SH-SY5Y (cell line): ENCODE results near the gene PDE11A.

Experiments
- GATA2 ChIP-seq: IDR thresholded peaks from 2 replicates; pipeline ENCODE4 v1.6.1; 2011; ENCODE audit warnings: mild to moderate bottlenecking, low read depth, low read length
- GATA3 ChIP-seq: IDR thresholded peaks from 2 replicates; pipeline ENCODE4 v1.6.1; 2011; ENCODE audit warnings: low read depth, mild to moderate bottlenecking, low read length, moderate library complexity

Gene PDE11A

DNA sequence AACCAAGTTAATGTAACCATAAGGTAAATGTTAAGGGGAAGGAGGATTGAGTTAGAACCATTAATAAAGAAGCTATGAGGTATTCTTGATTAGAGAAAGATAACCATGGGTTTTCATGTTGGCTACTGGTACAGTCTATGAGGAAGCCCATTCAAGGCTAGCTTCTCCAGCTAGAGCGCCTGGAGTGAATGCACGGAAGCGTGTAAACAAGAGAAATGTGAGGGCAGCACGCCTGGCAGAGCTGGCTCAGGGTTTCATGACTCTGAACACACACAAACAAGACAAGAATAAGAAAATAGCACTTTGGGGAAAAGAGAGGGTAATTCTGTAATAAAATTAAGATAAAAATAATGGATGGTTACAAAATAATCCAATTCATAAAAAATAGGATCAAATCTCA lies 255.3 kb downstream of the PDE11A start:
- TF ChIP-seq GATA2 (no peak), GATA3 (no peak)

DNA sequence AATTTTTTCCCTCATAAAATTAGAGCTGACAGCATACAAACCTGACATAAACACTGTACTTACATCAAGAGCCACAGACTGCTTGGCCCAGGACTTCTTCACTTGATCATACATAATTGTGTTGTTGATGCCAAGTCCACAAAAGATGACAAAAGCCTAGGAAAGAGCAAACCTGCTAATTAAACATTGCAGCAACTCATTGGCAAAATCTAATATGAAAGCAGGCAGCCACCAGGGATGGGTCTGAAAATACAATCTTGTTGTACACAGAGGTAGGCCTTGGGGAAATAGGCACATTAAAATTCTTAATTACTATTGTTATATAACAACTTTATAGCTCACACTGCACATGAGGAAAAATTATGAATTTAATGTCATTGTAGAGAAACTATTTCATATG lies 255.8 kb downstream of the PDE11A start:
- TF ChIP-seq GATA3 (no peak), GATA2 (no peak)

DNA sequence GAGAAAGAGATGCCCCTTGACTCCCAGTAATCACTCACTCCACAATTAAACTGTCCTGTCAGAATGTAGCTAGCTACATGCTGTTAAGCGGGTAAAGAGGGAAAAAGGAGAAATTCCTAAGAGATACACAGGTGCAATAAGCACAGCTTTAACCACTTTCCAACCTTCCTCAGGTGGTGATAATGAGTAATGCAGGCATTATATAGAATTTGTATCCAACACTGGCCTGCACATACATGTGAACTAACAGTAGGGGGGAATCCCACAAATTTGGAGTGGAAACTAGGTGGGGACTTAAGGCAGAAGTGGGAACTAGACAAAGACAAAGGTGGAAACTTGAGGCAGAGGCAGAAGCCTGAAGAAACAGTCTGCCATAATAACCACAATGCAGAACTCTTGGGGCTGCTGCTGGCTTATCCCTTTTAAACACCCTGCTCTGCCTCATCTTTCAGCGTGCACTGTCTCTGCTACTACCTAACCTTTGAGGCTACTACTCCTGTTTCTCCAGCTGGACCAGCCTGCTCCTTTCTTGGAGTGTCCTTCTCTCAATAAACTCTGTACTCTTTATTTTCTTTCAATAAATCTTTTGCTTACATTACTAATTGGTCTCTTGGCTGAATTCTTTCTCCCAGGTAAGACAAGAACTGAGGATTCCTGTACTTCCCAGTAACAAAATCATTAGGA lies 259.7 kb downstream of the PDE11A start:
- TF ChIP-seq GATA2, result no peak
- no peak for TF ChIP-seq GATA3

DNA sequence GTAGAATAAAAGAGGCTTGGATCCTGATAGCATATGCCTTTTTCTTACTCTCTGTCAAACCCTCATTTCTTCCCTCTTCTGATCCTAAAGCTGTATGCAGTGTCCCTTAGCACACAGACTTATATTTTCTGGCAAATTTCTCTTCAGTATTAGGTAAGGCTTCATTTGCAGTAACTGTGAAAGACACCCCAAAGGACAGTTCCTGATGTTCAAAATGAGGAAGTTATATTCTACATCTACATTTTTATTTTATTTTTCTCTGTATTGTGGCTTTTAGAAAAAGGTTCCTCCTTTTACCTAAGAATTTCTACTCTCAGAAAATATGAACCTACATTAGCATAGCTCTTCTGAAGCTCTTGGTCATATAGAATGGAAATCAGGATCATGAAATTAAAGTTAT lies 261.7 kb downstream of the PDE11A start:
- TF ChIP-seq GATA3, result no peak

DNA sequence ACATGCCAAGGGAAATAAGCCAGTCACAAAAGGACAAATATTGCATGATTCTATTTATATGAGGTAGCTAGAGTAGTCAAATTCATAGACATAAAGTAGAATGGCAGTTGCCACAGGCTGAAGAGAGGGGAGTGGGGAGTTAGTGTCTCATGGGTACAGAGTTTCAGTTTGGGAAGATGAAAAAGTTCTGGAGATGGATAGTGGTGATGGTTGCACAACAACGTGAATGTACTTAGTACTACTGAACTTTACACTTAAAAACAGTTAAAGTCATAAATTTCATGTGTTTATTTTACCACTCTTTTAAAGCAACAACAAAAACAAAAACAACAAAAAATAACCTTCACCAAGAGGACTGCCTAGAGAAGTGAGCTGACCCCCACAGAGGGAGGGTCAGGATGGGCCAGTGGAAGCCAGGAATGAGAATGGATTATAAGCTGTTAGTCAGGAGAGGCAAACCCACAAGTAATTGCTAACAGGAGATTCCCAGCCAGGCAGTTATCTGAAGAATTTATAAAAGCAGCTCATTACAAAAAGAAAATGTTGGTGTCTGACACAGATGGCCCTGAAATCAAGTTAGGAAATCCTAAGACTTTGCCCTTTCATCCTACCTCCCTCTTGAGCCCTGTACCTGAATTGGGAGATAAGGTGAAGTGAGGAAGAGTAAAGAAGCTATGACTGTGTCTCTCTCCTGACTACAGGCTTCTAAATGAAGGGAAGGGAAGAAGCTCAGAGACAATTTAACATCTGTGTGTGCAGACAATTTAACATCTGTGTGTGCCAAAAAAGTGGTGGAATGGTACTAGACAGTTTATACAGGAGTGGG lies 263.4 kb downstream of the PDE11A start:
- TF ChIP-seq GATA2, result no peak

DNA sequence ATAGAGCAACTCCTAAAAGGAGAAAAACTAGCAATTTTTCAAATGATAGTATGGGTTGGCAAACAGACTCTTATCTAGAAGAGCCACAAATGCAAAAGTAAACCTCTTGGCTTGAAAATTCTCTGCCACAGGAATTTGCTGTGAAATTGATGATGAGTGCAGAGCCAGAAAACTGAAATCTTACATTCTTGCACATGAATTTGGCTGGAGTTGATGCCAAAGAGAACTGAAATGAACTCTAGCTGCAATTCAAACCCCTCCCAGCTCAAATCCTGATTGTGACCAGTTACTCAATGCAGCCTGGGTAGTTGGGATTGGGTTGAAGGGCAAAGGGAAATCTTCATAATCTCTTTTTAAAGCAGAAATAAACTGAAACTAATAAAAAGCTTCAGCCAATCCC lies 266.6 kb downstream of the PDE11A start:
- no peak for TF ChIP-seq GATA2

DNA sequence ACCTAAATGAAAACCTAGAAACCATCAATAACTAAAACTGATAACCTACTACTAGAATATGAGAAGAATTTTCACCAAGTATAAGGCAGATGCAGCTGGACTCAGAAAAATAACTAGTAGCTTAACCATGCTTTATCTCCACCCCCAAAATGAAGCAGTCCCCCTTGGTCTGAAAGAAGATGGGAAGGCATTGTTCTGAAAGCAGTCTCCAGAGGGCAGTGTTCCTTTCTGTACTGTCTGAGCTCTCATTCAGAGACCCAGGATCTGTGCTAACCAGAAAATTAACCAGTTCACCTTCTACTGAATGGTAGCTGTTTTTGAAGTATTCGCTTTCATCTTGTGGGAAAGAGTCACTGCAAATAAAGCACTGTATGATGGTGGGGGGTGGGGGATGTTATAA lies 273.0 kb downstream of the PDE11A start:
- TF ChIP-seq GATA2 (no peak), GATA3 (no peak)

DNA sequence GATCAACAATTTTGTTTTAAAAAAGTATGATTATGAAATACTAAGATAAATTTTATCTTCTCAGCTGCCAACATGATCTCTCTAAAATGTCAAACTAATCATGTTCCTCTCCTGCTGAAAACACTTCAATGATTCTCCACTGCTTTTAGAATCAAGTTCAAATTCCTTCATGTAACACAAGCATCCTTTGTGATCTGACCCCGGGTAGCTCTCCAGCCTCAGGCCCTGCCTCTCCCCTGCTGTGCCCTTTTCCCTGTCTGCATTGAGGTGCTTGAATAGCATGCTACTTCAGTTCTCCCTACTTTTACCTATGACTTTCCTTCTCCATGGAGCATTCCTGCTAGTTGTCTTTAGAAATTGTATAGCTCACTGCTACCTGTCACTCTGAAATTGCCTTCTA lies 274.8 kb downstream of the PDE11A start:
- TF ChIP-seq GATA3 (no peak), GATA2 (no peak)

DNA sequence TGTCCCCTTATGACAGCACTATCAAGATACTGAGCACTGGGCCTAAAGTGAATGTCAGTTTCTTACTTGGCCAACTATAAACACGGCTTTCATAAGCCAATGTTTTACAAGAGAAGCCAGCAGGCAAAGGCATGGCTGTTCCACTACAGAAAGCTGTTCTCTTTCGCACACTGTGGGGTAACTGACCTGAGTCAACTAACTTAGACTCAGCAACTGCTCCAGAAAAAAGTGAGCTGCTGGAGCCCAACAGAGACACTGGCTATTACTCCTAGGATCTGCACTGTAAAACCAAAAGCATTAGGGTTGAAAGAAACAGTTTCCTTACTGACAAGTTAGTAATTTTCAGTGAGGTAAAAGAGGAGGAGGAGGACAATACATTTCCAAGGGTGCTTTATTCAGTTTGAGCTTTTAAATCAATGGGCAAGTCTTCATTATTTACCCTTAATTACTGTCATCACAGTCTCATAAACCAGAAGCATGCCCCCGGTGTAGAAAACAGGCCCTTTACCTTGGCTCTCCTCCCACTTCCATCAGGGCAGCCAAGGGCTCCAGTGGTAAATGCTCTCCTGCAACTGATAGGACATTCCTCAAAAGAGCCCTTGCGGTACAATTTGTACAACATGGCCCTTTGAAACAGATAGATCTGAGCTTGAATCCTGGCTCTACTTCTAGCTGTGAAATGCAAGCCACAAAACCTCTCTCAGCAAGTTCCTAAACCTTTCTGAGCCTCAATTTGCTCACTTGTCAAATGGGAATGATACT lies 275.7 kb downstream of the PDE11A start:
- no peak for TF ChIP-seq GATA2
- no peak for TF ChIP-seq GATA3

DNA sequence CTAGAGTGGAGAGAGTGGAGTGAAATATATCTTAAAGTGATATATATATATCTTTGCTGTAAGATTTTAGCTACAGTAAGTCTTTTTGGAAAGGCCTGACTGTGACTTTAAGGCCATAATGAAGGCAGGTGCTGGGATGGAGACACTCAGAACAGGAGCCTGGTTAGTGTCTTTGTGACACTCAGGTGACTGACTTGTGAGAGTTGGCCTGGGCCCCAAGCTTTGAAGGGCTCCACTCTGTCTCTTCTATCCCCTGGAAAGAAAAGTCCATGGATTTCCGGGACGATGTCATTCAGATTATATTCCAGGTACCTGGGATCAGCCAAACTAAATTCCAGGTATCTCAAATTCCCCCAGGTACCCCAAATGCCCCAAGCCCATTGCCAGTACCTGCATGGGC lies 276.6 kb downstream of the PDE11A start:
- no peak for TF ChIP-seq GATA3
- no peak for TF ChIP-seq GATA2

DNA sequence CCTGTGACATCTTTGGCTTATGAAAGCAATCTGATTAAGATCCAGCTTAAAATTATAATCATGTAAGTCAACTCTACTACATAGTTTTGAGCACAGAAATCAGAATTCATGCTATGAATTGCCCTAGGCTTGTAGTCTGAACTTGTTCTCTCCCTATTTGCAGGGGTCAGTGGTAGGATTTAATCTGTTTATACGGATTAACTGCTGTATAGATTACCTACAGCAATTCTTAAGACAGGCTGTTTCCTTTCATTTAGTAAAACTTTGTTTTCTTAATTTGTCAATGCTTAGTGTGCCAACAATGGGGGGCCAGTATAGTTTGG lies 287.9 kb downstream of the PDE11A start:
- TF ChIP-seq GATA3 (no peak), GATA2 (no peak)

DNA sequence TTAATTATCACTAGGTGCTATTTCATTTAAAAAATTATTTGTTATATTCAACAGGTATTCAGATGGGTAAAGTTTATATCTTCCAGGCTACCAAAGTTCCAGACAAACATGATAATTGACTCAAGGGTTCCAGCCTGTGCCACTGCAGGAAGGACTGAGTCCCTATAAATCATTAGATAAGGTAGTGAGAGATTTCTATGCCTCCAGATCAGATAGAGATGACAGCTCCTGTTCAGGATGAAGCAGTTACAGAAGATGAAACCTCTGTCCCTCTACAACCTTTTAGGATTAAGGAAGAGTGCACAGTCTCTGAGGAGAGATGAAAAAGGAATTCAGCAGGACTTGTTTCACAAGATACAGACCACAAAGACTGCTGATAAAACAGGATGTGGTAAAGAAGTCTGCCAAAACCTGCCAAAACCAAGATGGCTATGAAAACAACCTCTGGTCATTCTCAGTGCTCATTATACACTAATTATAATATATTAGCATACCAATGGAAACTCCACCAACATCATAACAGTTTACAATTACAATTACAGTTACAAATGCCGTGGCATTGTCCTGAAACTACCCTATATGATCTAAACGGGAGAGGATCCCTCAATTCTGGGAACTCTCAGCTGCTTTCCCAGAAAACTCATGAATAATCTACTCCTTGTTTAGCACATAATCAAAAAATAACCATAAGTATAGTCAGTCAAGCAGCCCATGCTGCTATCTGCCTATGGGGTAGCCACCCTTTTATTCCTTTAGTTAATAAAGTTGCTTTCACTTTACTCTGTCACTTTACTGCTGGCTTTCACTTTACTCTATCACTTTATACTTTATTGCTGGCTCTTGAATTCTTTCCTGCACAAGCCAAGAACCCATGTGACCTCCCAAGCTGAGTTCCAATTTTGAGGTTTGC lies 288.5 kb downstream of the PDE11A start:
- TF ChIP-seq GATA2 (no peak), GATA3 (no peak)

DNA sequence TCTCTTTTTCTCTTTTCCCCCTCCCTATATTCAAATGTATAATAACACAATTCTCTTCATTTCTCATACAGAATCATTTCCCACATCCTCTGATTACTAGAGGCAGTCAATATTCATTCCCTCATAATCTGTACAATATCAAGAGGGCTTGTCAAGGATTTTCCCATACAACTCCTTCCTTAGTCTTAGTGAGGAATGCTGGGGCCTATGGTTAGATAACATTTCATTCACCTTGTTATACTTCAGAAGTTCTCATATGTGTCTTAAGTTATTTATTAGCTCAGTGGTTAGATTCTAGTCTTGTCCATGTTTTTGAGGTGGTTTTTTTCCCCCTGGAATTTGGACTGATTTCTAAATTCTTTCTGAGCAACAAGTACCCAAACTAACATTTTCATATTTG lies 289.5 kb downstream of the PDE11A start:
- TF ChIP-seq GATA2 (no peak), GATA3 (no peak)

DNA sequence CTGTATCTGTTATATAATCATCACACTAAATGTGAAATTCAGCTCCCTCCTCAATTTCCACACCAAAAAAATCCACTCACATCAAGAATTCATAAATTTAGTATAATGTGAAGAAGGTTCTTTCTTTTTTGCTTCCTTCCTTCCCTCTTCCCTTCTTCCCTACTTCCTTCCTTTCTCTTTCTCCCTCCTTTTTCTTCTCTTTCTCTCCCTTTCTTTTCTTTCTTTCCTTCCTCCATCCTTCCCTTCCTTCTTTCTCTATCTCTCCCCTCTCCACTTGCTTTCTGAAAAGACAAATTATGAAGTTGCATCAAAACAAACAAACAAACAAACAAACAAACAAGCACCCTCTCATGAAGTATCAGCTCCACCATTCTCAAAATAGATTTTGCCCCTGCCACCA lies 290.0 kb downstream of the PDE11A start:
- TF ChIP-seq GATA3, result no peak
- no peak for TF ChIP-seq GATA2

DNA sequence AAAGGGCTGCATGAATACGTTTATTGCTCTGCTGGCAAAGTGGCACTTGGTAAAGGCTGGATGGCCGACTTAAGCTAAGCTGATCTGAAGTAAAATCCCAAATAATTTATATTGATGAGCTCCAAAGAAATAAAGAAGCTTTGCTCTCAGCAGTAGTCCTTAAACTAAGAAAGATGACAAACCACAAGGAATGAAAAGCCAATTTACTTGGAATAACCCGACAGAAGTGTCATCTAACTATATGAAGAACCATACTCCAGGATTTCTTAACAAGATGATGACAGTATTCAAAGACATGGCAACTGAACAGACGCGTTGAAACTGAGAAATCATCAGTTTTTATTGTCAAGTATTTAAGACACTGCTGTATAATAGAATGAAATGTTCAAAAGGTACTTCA lies 294.1 kb downstream of the PDE11A start:
- TF ChIP-seq GATA2 (no peak), GATA3 (no peak)
